GM23338 (cell line): ENCODE results near the gene SLC12A3. TPM values are rescaled to one million over a fixed set of nuclear protein-coding genes. Genes with fewer than 3 reads are reported as not detected.

Source experiments
- ATAC-seq: fragments of 200-7000 bp; cut with Tn5 transposase; 3 replicates; pipeline ENCODE4 v1.9.1; 2020
- DNase-seq: peaks from one replicate; pipeline ENCODE4 v3.0.0-alpha.2; 2015; ENCODE audit warnings: low spot score
- H2AFZ ChIP-seq: fragments of 200-600 bp; sonication (generic); 2 replicates; pipeline ENCODE4 v1.8.0; 2016; ENCODE audit warnings: antibody characterized with exemption, mild to moderate bottlenecking, moderate library complexity
- H3F3A ChIP-seq: fragments of 200-600 bp; sonication (generic); replicated peaks from 2 replicates; pipeline ENCODE4 v1.8.0; 2017; ENCODE audit warnings: antibody characterized with exemption, mixed run types, low read depth
- H3K27ac ChIP-seq: fragments of 200-600 bp; sonication (generic); 2 replicates; pipeline ENCODE4 v1.6.1; 2016; ENCODE audit warnings: low read depth
- H3K27me3 ChIP-seq: fragments of 200-600 bp; sonication (generic); 2 replicates; pipeline ENCODE4 v1.8.0; 2016; ENCODE audit warnings: mild to moderate bottlenecking, mixed run types, moderate library complexity; ENCODE audit not compliant: insufficient read depth
- H3K36me3 ChIP-seq: fragments of 200-600 bp; sonication (generic); 2 replicates; pipeline ENCODE4 v1.8.0; 2016; ENCODE audit warnings: mild to moderate bottlenecking; ENCODE audit not compliant: insufficient read depth
- H3K4me1 ChIP-seq: fragments of 200-600 bp; sonication (generic); 2 replicates; pipeline ENCODE4 v1.8.0; 2016; ENCODE audit warnings: mild to moderate bottlenecking, moderate library complexity; ENCODE audit not compliant: insufficient read depth
- H3K4me2 ChIP-seq: fragments of 200-600 bp; sonication (generic); 2 replicates; pipeline ENCODE4 v1.7.1; 2017; ENCODE audit warnings: mixed run types
- H3K4me3 ChIP-seq: fragments of 200-600 bp; sonication (generic); 2 replicates; pipeline ENCODE4 v1.6.1; 2016; ENCODE audit warnings: mixed run types
- H3K79me2 ChIP-seq: fragments of 200-600 bp; sonication (generic); replicated peaks from 2 replicates; pipeline ENCODE4 v1.8.0; 2017; ENCODE audit warnings: mild to moderate bottlenecking; ENCODE audit not compliant: insufficient read depth
- H3K9me2 ChIP-seq: fragments of 200-600 bp; sonication (generic); 2 replicates; pipeline ENCODE4 v1.8.0; 2017; ENCODE audit not compliant: insufficient read depth
- H4K20me1 ChIP-seq: fragments of 200-600 bp; sonication (generic); replicated peaks from 2 replicates; pipeline ENCODE4 v1.8.0; 2017; ENCODE audit warnings: mild to moderate bottlenecking; ENCODE audit not compliant: insufficient read depth
- H3K27ac Mint-ChIP-seq: 2 replicates; pipeline ENCODE4 v1.8.0; 2020; ENCODE audit warnings: inconsistent platforms, mild to moderate bottlenecking, moderate library complexity, mixed read lengths
- H3K27me3 Mint-ChIP-seq: 3 replicates; pipeline ENCODE4 v1.8.0; 2022; ENCODE audit warnings: low read depth, mild to moderate bottlenecking, moderate library complexity, mixed read lengths, inconsistent platforms; ENCODE audit not compliant: insufficient read depth, poor library complexity
- H3K36me3 Mint-ChIP-seq: 3 replicates; pipeline ENCODE4 v1.8.0; 2021; ENCODE audit warnings: low read depth, mild to moderate bottlenecking, inconsistent platforms, moderate library complexity, mixed read lengths
- H3K4me1 Mint-ChIP-seq: 3 replicates; pipeline ENCODE4 v1.8.0; 2020; ENCODE audit warnings: mild to moderate bottlenecking, inconsistent platforms, mixed read lengths
- H3K4me3 Mint-ChIP-seq: 3 replicates; pipeline ENCODE4 v1.8.0; 2021; ENCODE audit warnings: moderate library complexity, mild to moderate bottlenecking, inconsistent platforms, mixed read lengths
- H3K9me3 Mint-ChIP-seq: 3 replicates; pipeline ENCODE4 v1.8.0; 2020; ENCODE audit warnings: moderate library complexity, mild to moderate bottlenecking, inconsistent platforms, mixed read lengths
- CREB1 ChIP-seq: fragments of 250-450 bp; sonication (Bioruptor Pico); IDR thresholded peaks from 2 replicates; pipeline ENCODE4 v1.5.0; 2020; ENCODE audit warnings: low read depth, mild to moderate bottlenecking, moderate library complexity
- EZH2 ChIP-seq: fragments of 200-600 bp; sonication (generic); IDR thresholded peaks from one replicate; pipeline ENCODE4 v1.8.0; 2017; ENCODE audit warnings: antibody characterized with exemption, mild to moderate bottlenecking, low read depth; ENCODE audit not compliant: unreplicated experiment
- EZH2phosphoT487 ChIP-seq: fragments of 200-600 bp; sonication (generic); IDR thresholded peaks from one replicate; pipeline ENCODE4 v1.8.1; 2018; ENCODE audit warnings: antibody characterized with exemption; ENCODE audit not compliant: unreplicated experiment
- JUNB ChIP-seq: IDR thresholded peaks from one replicate; pipeline ENCODE4 v1.6.1; 2016; ENCODE audit warnings: antibody characterized with exemption; ENCODE audit not compliant: unreplicated experiment
- NANOG ChIP-seq: IDR thresholded peaks from 2 replicates; pipeline ENCODE4 v1.6.1; 2016; ENCODE audit warnings: antibody characterized with exemption, borderline replicate concordance
- STAT1 ChIP-seq: IDR thresholded peaks from one replicate; pipeline ENCODE4 v1.6.1; 2016; ENCODE audit warnings: antibody characterized with exemption; ENCODE audit not compliant: unreplicated experiment
- ZNF114 ChIP-seq: fragments of 250-450 bp; sonication (Bioruptor Pico); IDR thresholded peaks from 2 replicates; pipeline ENCODE4 v1.5.0; 2020; ENCODE audit warnings: mild to moderate bottlenecking, moderate library complexity
- ZNF331 ChIP-seq: fragments of 250-450 bp; sonication (Bioruptor Pico); IDR thresholded peaks from 2 replicates; pipeline ENCODE4 v1.5.0; 2020; ENCODE audit warnings: low read depth, mild to moderate bottlenecking, moderate library complexity
- polyA plus RNA-seq: library from polyadenylated mRNA; unstranded; fragments of >200 nt; fragmentation: Nextera tagmentation; extraction: Ambion mirVana; gene quantifications from 2 replicates; pipeline ENCODE4 v1.2.1, GENCODE V29; 2016
- total RNA-seq: library from RNA; depleted of rRNA; stranded (reverse); fragments of >200 nt; shearing (Covaris generic); gene quantifications from 2 replicates; pipeline ENCODE4 v1.2.3, GENCODE V29; 2014
- TF ChIP-seq, protein P1 (sequence below): IDR thresholded peaks from one replicate; pipeline ENCODE4 v1.6.1; 2018; ENCODE audit warnings: antibody characterized with exemption; ENCODE audit not compliant: unreplicated experiment
- TF ChIP-seq, protein P2 (sequence below), 2 experiments: fragments of 200-600 bp in 1 of 2; sonication (generic) in 1 of 2; conservative IDR thresholded peaks; 2 replicates each; pipeline versions ENCODE4 v1.5.1 to v1.6.1; 2016 to 2017; ENCODE audit warnings: antibody characterized with exemption in 2 of 2, low read depth in 2 of 2, mild to moderate bottlenecking in 2 of 2, moderate library complexity in 1 of 2
- TF ChIP-seq, protein P3 (sequence below): IDR thresholded peaks from 2 replicates; pipeline ENCODE4 v1.6.1; 2016; ENCODE audit warnings: antibody characterized with exemption

SLC12A3 gene
- total and polyA plus RNA-seq, 2 experiments from 2014 or later, result not detected

DNA sequence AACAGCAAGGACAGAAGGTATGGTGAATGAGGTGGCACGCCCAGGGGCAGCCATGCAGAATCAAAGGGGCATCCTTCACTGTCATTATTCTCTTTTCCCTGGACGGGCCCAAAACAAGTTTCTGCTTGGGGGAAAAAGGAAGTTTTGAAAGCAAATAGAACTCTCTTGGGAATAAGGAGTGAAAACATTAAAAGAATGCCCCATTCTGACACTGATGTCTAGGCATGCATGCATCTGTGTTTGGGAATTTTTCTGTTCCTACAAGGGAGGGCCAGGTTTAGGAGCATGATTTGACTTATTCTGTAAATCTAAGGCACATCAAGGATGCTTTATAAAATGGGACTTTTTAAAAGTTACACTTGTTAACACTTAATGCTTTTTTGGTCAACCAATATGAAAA lies 34.3 kb upstream of the SLC12A3 start:
- H3K4me1 ChIP-seq, result no peaks in the 10 kb centered on the region
- Mint-ChIP-seq H3K4me1 (no peaks in the 10 kb centered on the region), H3K27ac (no peak overlapping the region), H3K4me3 (no peak overlapping the region), H3K27me3 (no peaks in the 10 kb centered on the region), H3K9me3 (no peaks in the 10 kb centered on the region), H3K36me3 (peaks cover 53% of the 10 kb centered on the region)
- no peaks in the 10 kb centered on the region for H3K79me2 ChIP-seq
- peaks cover 8% of the 10 kb centered on the region for H4K20me1 ChIP-seq
- H3K9me2 ChIP-seq, result no peaks in the 10 kb centered on the region
- H3K36me3 ChIP-seq, result peaks cover 21% of the 10 kb centered on the region
- no peak overlapping the region for H3K4me2 ChIP-seq
- no peaks in the 10 kb centered on the region for H3F3A ChIP-seq
- no peak overlapping the region for H3K4me3 ChIP-seq
- no peaks in the 10 kb centered on the region for H3K27me3 ChIP-seq
- no peak overlapping the region for H3K27ac ChIP-seq
- H2AFZ ChIP-seq, result no peak overlapping the region
- ATAC-seq (no peak), DNase-seq (no peak)
- TF ChIP-seq EZH2 (no peak), EZH2phosphoT487 (no peak)
- TF ChIP-seq, protein P1, sequence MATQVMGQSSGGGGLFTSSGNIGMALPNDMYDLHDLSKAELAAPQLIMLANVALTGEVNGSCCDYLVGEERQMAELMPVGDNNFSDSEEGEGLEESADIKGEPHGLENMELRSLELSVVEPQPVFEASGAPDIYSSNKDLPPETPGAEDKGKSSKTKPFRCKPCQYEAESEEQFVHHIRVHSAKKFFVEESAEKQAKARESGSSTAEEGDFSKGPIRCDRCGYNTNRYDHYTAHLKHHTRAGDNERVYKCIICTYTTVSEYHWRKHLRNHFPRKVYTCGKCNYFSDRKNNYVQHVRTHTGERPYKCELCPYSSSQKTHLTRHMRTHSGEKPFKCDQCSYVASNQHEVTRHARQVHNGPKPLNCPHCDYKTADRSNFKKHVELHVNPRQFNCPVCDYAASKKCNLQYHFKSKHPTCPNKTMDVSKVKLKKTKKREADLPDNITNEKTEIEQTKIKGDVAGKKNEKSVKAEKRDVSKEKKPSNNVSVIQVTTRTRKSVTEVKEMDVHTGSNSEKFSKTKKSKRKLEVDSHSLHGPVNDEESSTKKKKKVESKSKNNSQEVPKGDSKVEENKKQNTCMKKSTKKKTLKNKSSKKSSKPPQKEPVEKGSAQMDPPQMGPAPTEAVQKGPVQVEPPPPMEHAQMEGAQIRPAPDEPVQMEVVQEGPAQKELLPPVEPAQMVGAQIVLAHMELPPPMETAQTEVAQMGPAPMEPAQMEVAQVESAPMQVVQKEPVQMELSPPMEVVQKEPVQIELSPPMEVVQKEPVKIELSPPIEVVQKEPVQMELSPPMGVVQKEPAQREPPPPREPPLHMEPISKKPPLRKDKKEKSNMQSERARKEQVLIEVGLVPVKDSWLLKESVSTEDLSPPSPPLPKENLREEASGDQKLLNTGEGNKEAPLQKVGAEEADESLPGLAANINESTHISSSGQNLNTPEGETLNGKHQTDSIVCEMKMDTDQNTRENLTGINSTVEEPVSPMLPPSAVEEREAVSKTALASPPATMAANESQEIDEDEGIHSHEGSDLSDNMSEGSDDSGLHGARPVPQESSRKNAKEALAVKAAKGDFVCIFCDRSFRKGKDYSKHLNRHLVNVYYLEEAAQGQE, result no peak

DNA sequence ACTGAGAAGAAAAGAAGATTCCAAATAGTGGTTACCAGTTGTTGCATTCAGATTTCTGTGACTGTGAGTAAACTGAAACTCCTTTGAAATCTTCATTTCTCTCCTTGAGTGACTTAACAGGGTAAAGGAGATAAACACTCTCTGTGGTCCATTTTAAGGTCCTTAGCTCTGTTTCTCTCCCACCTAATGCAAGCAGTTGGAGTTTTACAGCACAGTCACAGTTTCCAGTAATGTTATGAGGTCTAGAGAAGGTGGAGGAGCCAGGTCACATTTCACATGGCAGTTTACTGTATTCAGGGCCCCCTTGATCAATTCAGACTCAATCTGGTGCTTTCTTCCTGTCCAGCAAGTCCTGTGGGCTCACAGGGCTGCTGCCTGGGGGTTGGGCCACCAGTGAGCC lies 32.2 kb upstream of the SLC12A3 start:
- Mint-ChIP-seq H3K4me3 (no peak overlapping the region), H3K4me1 (no peaks in the 10 kb centered on the region), H3K27me3 (no peaks in the 10 kb centered on the region), H3K36me3 (peaks cover 59% of the 10 kb centered on the region), H3K9me3 (no peaks in the 10 kb centered on the region), H3K27ac (no peak overlapping the region)
- Histone ChIP-seq H3K27ac (no peak overlapping the region), H3K27me3 (no peaks in the 10 kb centered on the region), H3K4me2 (no peak overlapping the region), H3F3A (no peaks in the 10 kb centered on the region), H3K79me2 (no peaks in the 10 kb centered on the region), H4K20me1 (peaks cover 8% of the 10 kb centered on the region), H2AFZ (no peak overlapping the region), H3K36me3 (peaks cover 28% of the 10 kb centered on the region), H3K9me2 (no peaks in the 10 kb centered on the region), H3K4me1 (no peaks in the 10 kb centered on the region), H3K4me3 (no peak overlapping the region)
- ATAC-seq (no peak), DNase-seq (no peak)
- TF ChIP-seq ZNF114 (no peak), EZH2 (no peak), NANOG (no peak), JUNB (no peak), CREB1 (CRISPR knock-in tag) (no peak), STAT1 (no peak), ZNF331 (CRISPR knock-in tag) (no peak)
- TF ChIP-seq, protein P2, sequence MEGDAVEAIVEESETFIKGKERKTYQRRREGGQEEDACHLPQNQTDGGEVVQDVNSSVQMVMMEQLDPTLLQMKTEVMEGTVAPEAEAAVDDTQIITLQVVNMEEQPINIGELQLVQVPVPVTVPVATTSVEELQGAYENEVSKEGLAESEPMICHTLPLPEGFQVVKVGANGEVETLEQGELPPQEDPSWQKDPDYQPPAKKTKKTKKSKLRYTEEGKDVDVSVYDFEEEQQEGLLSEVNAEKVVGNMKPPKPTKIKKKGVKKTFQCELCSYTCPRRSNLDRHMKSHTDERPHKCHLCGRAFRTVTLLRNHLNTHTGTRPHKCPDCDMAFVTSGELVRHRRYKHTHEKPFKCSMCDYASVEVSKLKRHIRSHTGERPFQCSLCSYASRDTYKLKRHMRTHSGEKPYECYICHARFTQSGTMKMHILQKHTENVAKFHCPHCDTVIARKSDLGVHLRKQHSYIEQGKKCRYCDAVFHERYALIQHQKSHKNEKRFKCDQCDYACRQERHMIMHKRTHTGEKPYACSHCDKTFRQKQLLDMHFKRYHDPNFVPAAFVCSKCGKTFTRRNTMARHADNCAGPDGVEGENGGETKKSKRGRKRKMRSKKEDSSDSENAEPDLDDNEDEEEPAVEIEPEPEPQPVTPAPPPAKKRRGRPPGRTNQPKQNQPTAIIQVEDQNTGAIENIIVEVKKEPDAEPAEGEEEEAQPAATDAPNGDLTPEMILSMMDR (conservative IDR thresholded peaks at IDR 0.05; ENCODE audit: low read depth in 2 of 2), result no peak
- TF ChIP-seq, protein P3, sequence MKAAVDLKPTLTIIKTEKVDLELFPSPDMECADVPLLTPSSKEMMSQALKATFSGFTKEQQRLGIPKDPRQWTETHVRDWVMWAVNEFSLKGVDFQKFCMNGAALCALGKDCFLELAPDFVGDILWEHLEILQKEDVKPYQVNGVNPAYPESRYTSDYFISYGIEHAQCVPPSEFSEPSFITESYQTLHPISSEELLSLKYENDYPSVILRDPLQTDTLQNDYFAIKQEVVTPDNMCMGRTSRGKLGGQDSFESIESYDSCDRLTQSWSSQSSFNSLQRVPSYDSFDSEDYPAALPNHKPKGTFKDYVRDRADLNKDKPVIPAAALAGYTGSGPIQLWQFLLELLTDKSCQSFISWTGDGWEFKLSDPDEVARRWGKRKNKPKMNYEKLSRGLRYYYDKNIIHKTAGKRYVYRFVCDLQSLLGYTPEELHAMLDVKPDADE, result no peak
- TF ChIP-seq, protein P1, result no peak
